ENCODE measurements around the gene EYS. TPM values are rescaled to one million over a fixed set of nuclear protein-coding genes. Genes with fewer than 3 reads are reported as not detected.

EYS gene
- polyA plus RNA-seq, 1 experiment: not detected

DNA sequence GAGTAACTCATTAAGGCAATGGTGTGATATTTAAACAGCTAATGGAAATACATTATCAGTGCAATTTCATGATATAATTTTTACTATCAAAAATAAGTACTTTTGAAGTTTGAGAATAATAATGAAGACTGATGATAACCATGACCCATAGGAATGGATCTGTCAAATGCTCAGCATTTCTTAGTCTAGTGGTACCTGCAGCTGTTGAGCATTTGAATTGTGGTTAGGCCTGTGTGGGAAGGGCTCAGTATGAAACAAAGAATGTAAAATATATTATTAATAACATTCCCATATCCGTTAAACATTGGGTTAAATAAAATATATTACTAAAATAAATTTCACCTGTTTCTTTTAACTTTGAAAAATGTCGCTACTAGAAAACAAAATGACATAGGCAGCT lies 1898.5 kb downstream of the EYS start:
- Histone ChIP-seq H3K36me3 (ENCODE audit: control insufficient read depth, insufficient read depth, low read length) (no peaks in the 10 kb centered on the region), H3K27me3 (ENCODE audit: control insufficient read depth, insufficient read depth, low read length) (no peaks in the 10 kb centered on the region), H3K4me3 (ENCODE audit: low read depth, low read length) (no peak overlapping the region)
- no peak for TF ChIP-seq CTCF (IDR thresholded peaks at IDR 0.05; ENCODE audit: insufficient read depth, low read depth, low read length)
- ChIA-PET POLR2A (no interaction called here), CTCF (interaction anchor here (0.8 kb wide), 1 partner anchor 501 kb away, joined by 3 read pairs; no protein-coding TSS in a partner anchor)
- DNase-seq (ENCODE audit: low read depth): no peak

DNA sequence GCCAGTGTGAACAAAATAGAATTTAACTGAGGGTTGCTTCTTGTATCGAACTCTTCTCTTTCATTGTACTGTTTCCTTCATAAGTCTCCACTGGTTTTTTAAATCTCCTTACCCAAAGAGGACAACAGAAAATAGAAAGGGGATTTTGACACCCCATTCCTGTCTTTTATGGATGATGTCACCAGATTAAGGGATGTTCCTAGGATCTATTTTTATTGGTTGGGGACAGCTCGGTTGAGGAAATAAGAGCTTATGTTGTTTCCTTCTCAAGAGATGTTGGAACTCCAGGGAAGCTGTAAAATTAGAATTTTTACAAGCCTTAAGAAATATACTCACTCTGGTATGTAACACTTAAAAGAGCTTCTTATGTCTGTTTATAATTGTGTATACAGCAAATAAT lies 1900.0 kb downstream of the EYS start:
- Histone ChIP-seq H3K27me3 (ENCODE audit: control insufficient read depth, insufficient read depth, low read length) (no peaks in the 10 kb centered on the region), H3K4me3 (ENCODE audit: low read depth, low read length) (no peak overlapping the region), H3K36me3 (ENCODE audit: control insufficient read depth, insufficient read depth, low read length) (no peaks in the 10 kb centered on the region)
- TF ChIP-seq CTCF (IDR thresholded peaks at IDR 0.05; ENCODE audit: insufficient read depth, low read depth, low read length): no peak
- no peak for DNase-seq (ENCODE audit: low read depth)
- ChIA-PET CTCF (interaction anchor here (1.0 to 1.4 kb wide), 4 partner anchors 9 to 455 kb away, joined by 3 to 5 read pairs (median 4); no protein-coding TSS in a partner anchor), POLR2A (no interaction called here)

GRCh38 chr6:63806573-63806913 lies 1900.5 kb downstream of the EYS start:
- no peaks in the 10 kb centered on the region for H3K36me3 ChIP-seq (ENCODE audit: control insufficient read depth, insufficient read depth, low read length)
- ChIA-PET POLR2A (interaction anchor here (0.5 kb wide), 1 partner anchor 171 kb away, joined by 8 read pairs; no protein-coding TSS in a partner anchor), CTCF (interaction anchor here (1.0 to 1.4 kb wide), 4 partner anchors 10 to 455 kb away, joined by 3 to 5 read pairs (median 4); no protein-coding TSS in a partner anchor)
- H3K4me3 ChIP-seq (ENCODE audit: low read depth, low read length): no peak overlapping the region
- no peak for TF ChIP-seq CTCF (IDR thresholded peaks at IDR 0.05; ENCODE audit: insufficient read depth, low read depth, low read length)
- no peak for DNase-seq (ENCODE audit: low read depth)
- no peaks in the 10 kb centered on the region for H3K27me3 ChIP-seq (ENCODE audit: control insufficient read depth, insufficient read depth, low read length)

DNA sequence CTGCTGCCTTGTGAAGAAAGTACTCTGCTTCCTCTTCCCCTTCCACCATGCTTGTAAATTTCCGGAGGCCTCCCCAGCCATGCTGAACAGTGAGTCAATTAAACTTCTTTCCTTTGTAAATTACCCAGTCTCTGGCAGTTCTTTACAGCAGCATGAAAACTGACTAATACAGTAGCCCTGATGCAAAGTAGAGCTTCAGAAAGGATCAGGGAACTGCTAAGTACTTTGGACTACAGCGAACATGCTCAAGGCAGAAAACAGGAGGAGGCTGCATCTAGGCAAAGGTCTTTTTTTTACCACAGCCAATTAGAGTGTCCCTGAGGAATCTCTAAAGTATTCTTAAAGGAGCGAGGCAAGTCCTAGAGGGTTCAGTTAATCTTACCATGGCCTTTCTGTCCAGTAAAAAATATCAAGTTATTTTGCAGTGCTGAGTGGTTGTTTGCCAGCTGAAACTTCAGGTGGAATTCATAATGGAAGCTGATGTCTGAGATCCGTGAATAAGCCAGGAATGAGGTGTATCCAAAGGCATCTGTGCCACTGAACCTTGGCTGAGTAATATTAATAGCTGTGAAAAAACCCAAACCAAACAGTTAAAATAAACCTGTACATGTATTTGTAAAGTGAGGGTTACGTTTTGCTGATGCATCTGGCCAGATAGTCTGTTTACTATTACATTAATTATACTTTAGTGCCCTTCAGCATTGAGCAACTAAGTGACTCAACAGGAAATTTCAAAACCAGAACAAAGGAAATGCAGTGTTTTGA lies 1901.0 kb downstream of the EYS start:
- no peak for TF ChIP-seq CTCF (IDR thresholded peaks at IDR 0.05; ENCODE audit: insufficient read depth, low read depth, low read length)
- H3K36me3 ChIP-seq (ENCODE audit: control insufficient read depth, insufficient read depth, low read length): no peaks in the 10 kb centered on the region
- H3K4me3 ChIP-seq (ENCODE audit: low read depth, low read length): no peak overlapping the region
- POLR2A ChIA-PET: interaction anchor here (0.5 kb wide), 1 partner anchor 171 kb away, joined by 8 read pairs; no protein-coding TSS in a partner anchor
- H3K27me3 ChIP-seq (ENCODE audit: control insufficient read depth, insufficient read depth, low read length): no peaks in the 10 kb centered on the region
- DNase-seq (ENCODE audit: low read depth): peak; percentile 80
- CTCF ChIA-PET: interaction anchor here (1.1 to 1.4 kb wide), 3 partner anchors 12 to 453 kb away, joined by 3 to 5 read pairs (median 3); no protein-coding TSS in a partner anchor

GRCh38 chr6:63805345-63805744 lies 1901.7 kb downstream of the EYS start:
- ChIA-PET POLR2A (no interaction called here), CTCF (interaction anchor here (1.1 kb wide), 1 partner anchor 453 kb away, joined by 3 read pairs; no protein-coding TSS in a partner anchor)
- no peaks in the 10 kb centered on the region for H3K36me3 ChIP-seq (ENCODE audit: control insufficient read depth, insufficient read depth, low read length)

More at GRCh38 chr6:63805345-63805744, 1901.7 kb downstream of the EYS start:
- TF ChIP-seq CTCF (IDR thresholded peaks at IDR 0.05; ENCODE audit: insufficient read depth, low read depth, low read length): no peak
- no peaks in the 10 kb centered on the region for H3K27me3 ChIP-seq (ENCODE audit: control insufficient read depth, insufficient read depth, low read length)
- no peak for DNase-seq (ENCODE audit: low read depth)
- H3K4me3 ChIP-seq (ENCODE audit: low read depth, low read length): no peak overlapping the region
